GM18508 (cell line): ENCODE measurements around the gene PVR.
"Not testable (repeated sequence)": the region's sequence is repeated elsewhere in the genome, so short reads cannot be mapped to it uniquely, and the experiment has no call there.

Experiments
- ATAC-seq: cut with Tn5 transposase; IDR thresholded peaks from one replicate; pipeline ENCODE4 v1.9.1; 2021; ENCODE audit warnings: moderate number of reproducible peaks; ENCODE audit not compliant: insufficient read depth, unreplicated experiment

The PVR gene

DNA sequence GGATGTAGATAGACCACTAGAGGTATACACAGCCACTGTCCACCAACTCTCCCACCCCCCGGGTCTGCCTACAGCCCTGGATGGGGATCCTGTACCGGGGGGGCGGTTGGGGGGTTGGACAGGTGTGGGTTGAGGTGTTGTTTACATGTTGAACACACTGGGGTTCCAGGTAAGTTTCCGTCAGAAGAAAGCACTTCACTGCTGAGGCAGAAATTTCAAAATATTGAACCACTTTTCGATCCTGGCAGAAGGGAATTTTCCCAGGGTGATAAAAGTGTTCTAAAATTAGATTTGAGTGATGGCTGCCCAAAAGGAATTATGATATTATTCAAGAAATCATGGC is 48.6 kb downstream of the PVR start:
- no peak for ATAC-seq

DNA sequence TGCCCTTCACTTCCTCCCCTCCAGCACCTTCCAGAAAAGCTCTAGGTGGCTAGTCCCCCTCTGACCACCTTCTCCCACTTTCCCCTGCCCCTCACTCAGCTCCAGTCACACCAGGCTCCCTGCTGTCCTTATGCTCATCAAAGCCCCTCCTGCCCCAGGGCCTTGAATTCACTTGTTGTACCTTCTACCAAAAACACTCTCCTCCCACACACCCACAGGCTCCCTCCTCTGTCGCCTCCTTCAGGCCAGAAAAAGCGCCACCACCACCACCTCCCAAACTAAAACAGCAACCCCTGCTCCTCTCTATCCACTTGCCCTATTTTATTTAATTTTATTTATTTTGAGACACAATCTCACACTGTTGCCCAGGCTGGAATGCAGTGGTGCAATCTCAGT is 50.5 kb downstream of the PVR start:
- no peak for ATAC-seq

GRCh38 chr19:44696939-44697669 is 53.4 kb downstream of the PVR start:
- no peak for ATAC-seq

GRCh38 chr19:44697670-44698034 is 53.9 kb downstream of the PVR start:
- ATAC-seq: no peak

DNA sequence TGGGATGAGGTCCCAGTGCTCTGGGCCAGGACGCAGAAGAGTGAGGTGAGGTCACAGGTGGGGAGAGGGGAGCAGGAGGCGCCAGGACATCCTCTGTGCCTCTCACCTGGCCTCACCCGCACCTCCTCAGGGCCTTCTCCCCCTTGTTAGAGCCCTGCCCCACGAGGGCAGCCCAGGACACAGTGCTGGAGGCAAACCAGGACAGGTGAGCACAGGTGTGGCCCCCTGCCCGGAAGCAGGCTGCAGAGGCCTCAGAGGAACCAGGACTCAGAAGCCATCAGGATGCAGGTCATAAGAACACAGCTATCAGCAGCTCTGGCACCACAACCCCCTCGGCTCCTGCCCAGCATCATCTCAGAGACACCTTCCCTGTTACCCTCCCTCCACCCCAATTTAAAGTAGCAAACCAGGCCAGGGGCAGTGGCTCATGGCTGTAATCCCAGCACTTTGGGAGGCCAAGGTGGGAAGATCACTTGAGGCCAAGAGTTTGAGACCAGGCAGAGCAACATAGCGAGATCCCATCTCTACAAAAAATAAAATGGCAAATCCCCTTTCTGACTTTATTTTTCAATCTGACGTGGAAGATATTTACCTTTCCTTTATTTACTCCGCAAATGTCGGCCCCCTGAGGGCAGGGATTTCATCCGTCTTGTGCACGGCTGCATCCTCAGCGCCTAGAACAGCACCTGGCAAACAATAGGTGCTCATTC is 54.9 kb downstream of the PVR start, which contains the start of gene CEACAM16:
Gene CEACAM16, plus strand, starts transcription at position 660 of the 710 bp plus-strand sequence. CDS start 2,306 bp downstream, outside the sequence.
- no peak for ATAC-seq

GRCh38 chr19:44700547-44700946 is 56.8 kb downstream of the PVR start:
- no peak for ATAC-seq

GRCh38 chr19:44701228-44701627 is 57.5 kb downstream of the PVR start:
- no peak for ATAC-seq

DNA sequence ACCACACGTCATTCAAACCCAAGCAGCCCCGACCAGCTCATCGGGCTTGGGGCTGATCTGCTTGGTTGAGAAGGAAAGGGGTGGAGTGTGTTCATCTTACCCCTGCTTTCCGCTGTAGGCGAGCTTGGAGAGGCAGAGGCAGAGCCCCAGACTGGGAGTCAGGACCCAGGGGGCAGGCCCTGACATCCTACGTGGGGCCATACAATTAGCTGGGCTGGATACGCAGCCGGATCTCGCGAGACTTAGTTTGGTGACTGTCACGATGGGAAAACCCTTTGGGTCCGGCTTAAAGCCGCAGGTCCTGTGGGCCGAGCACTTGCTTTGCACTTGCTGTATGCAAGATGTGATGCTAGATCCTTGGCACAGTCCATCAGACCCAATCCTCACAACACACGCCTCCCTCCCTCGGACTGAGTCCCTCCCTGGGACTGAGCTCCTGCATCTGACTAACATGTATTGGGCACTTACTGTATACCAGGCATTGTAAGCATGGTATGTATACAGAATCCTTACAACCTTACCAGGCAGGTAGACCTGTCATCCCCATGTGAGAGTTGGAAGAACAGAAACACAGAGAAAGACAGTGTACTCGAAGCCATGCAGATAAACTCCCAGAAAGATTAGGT is 59.0 kb downstream of the PVR start:
- ATAC-seq: no peak

DNA sequence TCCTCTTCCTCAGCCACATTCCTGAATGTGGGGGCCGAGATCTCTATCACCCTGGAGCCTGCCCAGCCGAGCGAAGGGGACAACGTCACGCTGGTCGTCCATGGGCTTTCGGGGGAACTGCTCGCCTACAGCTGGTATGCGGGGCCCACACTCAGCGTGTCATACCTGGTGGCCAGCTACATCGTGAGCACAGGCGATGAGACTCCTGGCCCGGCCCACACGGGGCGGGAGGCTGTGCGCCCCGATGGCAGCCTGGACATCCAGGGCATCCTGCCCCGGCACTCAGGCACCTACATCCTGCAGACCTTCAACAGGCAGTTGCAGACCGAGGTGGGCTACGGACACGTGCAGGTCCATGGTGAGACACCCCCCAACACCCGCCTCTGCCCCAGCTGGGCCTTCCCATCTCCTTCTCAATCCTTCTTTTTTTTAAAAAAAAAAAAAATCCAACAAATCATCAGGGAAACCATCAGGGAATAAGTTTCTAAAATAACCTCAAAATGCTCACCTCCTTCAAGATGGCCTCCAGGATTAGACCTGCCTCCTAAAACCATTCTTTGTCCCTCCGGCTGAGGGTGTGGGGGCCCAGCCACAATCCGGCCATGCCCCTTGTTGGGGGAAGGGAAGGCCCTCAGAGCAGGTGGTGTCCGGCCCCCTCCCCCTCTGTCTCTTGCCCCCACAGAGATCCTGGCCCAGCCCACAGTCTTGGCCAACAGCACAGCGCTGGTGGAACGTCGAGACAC is 59.8 kb downstream of the PVR start:
- no peak for ATAC-seq

DNA sequence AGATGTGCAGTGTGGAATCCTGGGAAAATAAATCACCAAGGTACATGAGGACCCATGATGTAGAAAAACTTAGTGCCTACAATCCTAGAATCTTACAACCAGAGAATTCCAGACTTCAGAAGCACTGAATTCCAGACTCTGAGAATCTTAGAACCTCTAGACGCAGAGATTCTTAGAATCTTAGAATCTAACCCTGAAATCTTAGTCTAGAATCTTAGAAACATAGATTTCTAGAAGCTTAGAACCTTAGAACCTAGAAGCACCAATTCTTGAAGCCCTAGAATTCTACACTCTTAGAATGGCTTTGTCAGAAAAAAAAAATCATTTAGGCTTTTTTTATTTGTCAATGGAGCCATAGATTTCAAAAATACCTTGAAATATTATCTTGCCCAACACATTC is 61.3 kb downstream of the PVR start:
- no peak for ATAC-seq

- no peak for ATAC-seq
Measured at GRCh38 chr19:44705502-44706010, 61.8 kb downstream of the PVR start.

DNA sequence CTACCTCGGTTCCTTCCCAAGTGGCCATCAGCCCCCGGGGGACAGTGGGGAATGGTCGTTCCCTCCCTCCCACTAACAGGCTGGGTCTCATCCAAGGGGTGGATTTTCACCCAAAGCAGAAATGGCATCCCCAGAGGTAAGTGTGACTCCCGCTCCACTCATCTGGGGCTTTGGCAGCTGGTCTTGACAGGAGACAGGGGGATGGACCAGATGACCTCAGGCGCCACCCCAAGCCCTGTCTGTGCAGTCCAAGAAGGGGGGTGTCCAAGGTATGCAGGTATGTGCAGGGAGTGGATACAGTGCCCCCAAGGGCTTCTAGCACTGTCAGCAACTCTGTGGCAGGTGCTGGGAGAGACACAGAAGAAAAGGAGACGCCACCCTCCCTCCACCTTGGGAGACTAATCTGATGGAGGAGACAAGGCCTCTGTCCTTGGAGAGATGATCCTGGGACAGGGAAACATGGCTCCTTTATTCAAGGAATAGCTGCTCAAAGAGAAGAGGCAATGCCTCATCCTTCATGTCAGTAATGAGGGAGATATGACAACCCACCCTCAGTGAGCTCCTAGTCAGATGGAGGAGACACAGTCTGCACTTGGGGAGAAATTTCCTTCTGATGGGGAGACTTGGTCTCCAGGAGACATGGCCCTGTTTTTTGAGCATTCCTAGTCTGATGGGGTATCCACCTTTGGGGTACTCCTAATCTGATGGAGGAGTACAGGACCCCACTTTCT is 63.0 kb downstream of the PVR start:
- no peak for ATAC-seq

GRCh38 chr19:44707794-44708193 is 64.1 kb downstream of the PVR start:
- no peak for ATAC-seq

DNA sequence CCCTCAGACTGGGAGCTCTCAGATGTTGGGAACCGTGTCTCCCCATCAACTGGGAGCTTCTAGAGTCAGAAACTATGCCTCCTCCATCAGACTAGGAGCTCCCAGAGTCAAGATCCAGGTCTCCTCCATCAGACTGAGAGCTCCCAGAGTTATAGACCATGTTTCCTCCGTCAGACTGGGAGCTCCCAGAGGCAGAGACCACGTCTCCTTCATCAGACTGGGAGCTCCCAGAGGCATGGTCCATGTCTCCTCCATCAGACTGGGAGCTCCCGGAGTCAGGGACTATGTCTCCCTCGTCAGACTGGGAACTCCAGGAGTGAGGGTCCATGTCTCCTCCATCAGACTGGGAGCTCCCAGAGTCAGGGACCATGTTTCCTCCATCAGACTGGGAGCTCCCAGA is 65.2 kb downstream of the PVR start:
- ATAC-seq: no peak

GRCh38 chr19:44709434-44710266 is 65.9 kb downstream of the PVR start:
- ATAC-seq: not testable (repeated sequence)

- no peak for ATAC-seq
Measured at GRCh38 chr19:44710483-44710882, 66.8 kb downstream of the PVR start.

GRCh38 chr19:44712864-44713515 is 69.3 kb downstream of the PVR start:
- no peak for ATAC-seq
